T-helper 1 cell treated with Interleukin-12 subunit alpha and Interleukin-12 subunit beta and Interleukin-4 antibody, amounts not matched to agents 30 μg/mL and 1 μg/mL, for 36 hours (primary cell): ENCODE data around the gene ZNF592.

Source experiments
- H3K27ac Mint-ChIP-seq: one replicate; pipeline ENCODE4 v1.8.0; 2021; ENCODE audit warnings: mild to moderate bottlenecking, mixed read lengths
- H3K27me3 Mint-ChIP-seq: one replicate; pipeline ENCODE4 v1.8.0; 2021; ENCODE audit warnings: low read depth, mixed read lengths
- H3K36me3 Mint-ChIP-seq: one replicate; pipeline ENCODE4 v1.8.0; 2021; ENCODE audit warnings: low read depth, mixed read lengths
- H3K4me1 Mint-ChIP-seq: one replicate; pipeline ENCODE4 v1.8.0; 2021; ENCODE audit warnings: low read depth, mixed read lengths
- H3K4me3 Mint-ChIP-seq: one replicate; pipeline ENCODE4 v1.8.0; 2021; ENCODE audit warnings: mild to moderate bottlenecking, moderate library complexity, mixed read lengths
- H3K9me3 Mint-ChIP-seq: one replicate; pipeline ENCODE4 v1.8.0; 2021; ENCODE audit warnings: mixed read lengths

The ZNF592 gene

GRCh38 chr15:84817466-84818081, 69.2 kb downstream of the ZNF592 start:
- no peak overlapping the region for H3K4me3 Mint-ChIP-seq
- no peak overlapping the region for H3K27ac Mint-ChIP-seq
- H3K4me1 Mint-ChIP-seq: peaks cover 6% of the 10 kb centered on the region
- H3K9me3 Mint-ChIP-seq: no peaks in the 10 kb centered on the region
- no peaks in the 10 kb centered on the region for H3K36me3 Mint-ChIP-seq
- H3K27me3 Mint-ChIP-seq: peaks cover 12% of the 10 kb centered on the region

DNA sequence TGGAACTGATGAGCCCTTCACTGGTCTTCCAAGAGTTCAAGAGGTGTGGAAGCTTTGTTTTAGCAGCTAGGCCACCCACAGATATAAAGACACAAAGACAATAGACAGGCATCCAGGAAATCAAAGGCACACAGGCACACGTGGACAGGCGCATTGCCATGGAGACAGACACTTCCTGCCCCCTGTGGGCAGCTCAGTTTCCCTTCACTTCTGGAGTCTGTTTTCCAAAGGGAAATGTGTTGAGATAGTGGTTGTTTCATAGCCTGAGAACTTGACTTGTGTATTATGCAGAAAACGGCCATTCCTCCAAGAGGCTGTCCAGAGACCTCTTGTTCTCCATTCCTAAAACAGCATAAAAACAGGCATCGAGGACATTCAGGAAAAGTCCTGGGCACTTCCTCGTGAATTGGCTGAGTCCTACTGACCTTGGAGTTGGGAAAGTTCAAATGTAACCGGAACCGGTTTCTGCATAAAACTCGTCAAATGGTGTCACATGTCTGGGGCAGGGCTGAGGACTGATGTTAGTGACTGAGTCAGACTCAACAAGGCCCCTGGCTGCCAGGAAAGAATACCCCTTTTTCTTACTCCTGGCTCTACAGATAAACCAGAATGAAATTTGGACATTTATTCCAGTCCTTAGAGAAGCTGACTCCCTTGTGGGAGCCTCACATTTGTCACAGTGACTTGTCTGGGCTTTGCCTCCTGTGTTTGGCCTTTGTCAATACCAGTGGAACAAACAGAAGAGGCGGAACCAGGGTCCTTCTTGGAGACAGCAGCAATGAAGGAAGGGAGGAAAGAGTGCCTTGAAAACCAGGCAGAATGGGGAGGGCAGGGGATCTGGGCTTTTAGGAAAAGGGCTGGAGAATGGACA, 70.1 kb downstream of the ZNF592 start:
- peaks cover 6% of the 10 kb centered on the region for H3K4me1 Mint-ChIP-seq
- H3K36me3 Mint-ChIP-seq: no peaks in the 10 kb centered on the region
- no peaks in the 10 kb centered on the region for H3K9me3 Mint-ChIP-seq
- H3K27ac Mint-ChIP-seq: no peak overlapping the region
- no peak overlapping the region for H3K4me3 Mint-ChIP-seq
- peaks cover 12% of the 10 kb centered on the region for H3K27me3 Mint-ChIP-seq

- Mint-ChIP-seq H3K27me3 (peaks cover 15% of the 10 kb centered on the region), H3K4me1 (peaks cover 7% of the 10 kb centered on the region), H3K4me3 (no peak overlapping the region), H3K9me3 (no peaks in the 10 kb centered on the region), H3K27ac (no peak overlapping the region), H3K36me3 (no peaks in the 10 kb centered on the region)
Observed at GRCh38 chr15:84819291-84819768, 70.9 kb downstream of the ZNF592 start.

DNA sequence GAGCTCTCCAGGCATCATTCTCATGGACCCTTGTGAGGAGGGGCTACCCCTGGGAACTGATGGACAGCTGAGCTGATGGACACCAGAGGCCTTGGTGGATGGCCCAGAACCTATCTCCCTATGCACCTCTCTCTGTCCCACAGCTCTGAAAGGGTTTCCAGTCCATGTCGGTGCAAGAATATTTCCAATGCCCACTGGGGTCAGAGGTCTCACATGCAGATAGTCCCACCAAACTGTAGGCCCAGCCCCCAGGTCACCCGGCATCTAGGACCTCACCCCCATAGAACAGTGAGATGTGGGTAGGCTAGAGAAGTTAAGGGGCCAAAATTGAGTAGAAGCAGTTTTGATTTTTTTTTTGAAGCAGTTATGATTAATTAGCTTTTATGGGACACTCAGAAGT, 71.4 kb downstream of the ZNF592 start:
- Mint-ChIP-seq H3K4me1 (peaks cover 7% of the 10 kb centered on the region), H3K9me3 (no peaks in the 10 kb centered on the region), H3K4me3 (no peak overlapping the region), H3K36me3 (no peaks in the 10 kb centered on the region), H3K27ac (no peak overlapping the region), H3K27me3 (peaks cover 15% of the 10 kb centered on the region)

DNA sequence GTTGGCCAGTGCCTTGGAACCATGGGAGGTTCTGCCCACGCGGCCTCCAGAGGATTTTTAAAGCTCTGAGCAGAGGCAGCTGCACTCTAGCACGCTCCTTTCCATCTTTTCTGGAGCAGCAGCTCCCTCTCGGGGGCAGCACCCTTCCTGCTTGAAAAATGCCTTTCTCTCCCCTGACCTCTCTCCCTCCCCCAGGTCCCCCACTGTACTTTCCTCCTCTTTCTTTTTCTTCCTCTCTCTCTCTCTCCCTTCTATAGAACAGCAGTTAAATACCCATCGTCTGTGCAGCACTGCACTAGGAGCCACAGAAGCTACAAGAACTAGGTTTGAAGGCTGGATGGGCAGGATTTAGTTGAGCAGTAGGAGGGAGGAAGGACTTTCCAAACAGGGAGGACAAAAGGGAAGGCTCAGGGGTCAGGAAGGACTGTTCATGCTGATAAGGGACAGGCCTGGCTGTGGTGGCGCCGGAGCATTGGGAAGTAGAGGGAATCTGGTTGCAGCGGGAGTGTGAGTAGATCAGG, 73.2 kb downstream of the ZNF592 start:
- Mint-ChIP-seq H3K27me3 (peaks cover 8% of the 10 kb centered on the region), H3K36me3 (no peaks in the 10 kb centered on the region), H3K9me3 (no peaks in the 10 kb centered on the region), H3K4me1 (peaks cover 6% of the 10 kb centered on the region), H3K4me3 (no peak overlapping the region), H3K27ac (no peak overlapping the region)

DNA sequence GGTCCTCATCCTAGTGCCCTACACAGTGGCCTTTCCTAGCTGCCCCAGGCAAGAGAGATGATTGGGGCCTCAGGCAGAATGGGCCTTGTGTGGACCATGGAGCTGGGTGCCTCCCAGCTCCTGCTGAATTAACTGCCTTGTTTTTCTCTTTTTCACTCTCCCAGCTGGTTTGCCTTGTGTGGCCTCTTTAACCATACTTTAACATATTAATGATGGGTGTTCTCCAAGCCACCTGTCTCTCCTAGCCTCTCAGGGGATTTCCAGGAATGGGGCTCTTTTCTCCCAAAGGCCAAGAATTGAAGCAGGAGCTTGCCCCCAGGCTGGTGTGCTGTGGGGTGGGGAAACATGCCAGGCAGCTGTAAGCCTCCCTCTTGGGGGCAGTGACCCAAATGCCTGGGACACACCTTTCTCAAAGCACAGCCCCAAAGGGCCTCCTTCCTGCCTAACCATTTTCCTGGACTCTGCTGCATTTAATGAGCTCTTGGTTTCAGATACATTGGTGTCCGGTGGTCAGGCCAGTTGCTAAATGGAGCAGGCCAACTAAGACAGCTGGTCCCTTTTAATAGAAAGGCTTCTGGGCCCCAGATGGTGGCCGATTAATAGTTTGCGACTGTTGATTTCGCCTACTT, 74.4 kb downstream of the ZNF592 start:
- Mint-ChIP-seq H3K4me1 (peaks cover 5% of the 10 kb centered on the region), H3K27me3 (peaks cover 7% of the 10 kb centered on the region), H3K36me3 (no peaks in the 10 kb centered on the region)

DNA sequence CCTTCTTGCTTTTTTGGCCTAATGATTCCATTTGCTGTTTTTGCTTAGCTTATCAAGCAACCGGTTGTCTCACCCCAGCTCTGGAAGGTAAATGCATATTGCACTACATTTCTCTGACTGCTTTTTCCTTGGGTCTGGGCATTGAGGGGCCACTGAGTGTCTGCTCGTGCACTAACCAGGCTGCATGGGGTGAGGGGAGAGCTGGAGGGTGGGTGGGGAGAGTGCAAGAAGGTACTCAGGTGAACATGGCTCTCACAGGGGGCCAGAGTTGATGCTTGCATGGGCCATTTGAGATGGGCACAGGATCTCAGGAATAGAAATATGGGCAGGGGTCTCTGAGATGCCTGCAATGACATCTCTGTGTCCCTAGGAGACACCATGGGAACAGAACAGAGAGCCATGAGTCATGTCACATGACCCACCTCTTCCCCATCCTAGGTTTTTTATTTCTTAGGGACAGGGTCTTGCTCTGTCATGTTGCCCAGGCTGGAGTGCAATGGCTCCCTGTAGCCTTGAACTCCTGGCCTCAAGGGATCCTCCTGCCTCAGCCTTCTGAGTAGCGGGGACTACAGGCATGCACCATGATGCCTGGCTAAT, 75.0 kb downstream of the ZNF592 start:
- H3K27ac Mint-ChIP-seq: no peak overlapping the region
- H3K27me3 Mint-ChIP-seq: peaks cover 7% of the 10 kb centered on the region
- no peak overlapping the region for H3K4me3 Mint-ChIP-seq
- H3K4me1 Mint-ChIP-seq: peaks cover 1% of the 10 kb centered on the region
- H3K9me3 Mint-ChIP-seq: no peaks in the 10 kb centered on the region
- no peaks in the 10 kb centered on the region for H3K36me3 Mint-ChIP-seq

More for the DNA sequence above, 74.4 kb downstream of the ZNF592 start:
- Mint-ChIP-seq H3K9me3 (no peaks in the 10 kb centered on the region), H3K27ac (no peak overlapping the region), H3K4me3 (no peak overlapping the region)

DNA sequence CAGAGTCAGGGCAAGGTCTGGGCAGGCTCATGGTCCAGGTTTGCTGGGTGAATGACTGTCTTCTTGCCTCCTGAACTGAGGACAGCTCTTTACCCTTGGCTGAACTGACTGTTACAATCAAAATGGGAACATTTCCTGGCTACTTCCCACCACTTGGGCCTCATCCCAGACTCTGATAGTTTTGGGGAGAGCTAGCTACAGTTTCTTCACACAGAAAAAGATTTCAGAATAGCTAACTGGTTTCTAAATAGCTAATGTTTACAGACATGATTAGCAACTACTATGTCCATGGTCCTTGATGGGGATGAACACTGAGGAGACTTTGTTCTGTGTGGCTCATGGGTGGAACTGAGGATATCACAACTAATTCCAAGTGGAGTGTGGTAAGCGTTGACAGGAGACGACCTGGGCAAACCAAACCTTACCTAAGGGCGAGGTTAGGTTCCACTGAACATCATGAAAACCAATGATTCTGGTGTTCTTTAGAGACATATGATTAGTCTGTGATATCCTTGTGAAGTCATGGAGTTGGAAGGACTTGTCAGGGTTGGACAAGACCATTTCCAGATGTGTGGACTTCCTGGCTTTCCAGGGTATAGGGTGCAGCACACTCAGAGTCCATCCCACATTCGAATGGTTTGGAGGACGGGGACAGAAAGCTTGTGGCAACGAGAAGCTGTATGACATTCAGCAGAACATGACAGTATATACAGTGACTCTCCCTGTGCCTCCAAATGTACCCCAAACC, 76.0 kb downstream of the ZNF592 start:
- peaks cover 1% of the 10 kb centered on the region for H3K4me1 Mint-ChIP-seq
- H3K9me3 Mint-ChIP-seq: no peaks in the 10 kb centered on the region
- H3K27me3 Mint-ChIP-seq: peaks cover 11% of the 10 kb centered on the region
- no peaks in the 10 kb centered on the region for H3K36me3 Mint-ChIP-seq
- no peak overlapping the region for H3K27ac Mint-ChIP-seq
- H3K4me3 Mint-ChIP-seq: no peak overlapping the region

- Mint-ChIP-seq H3K27me3 (peaks cover 24% of the 10 kb centered on the region), H3K27ac (no peak overlapping the region), H3K4me3 (no peak overlapping the region), H3K4me1 (peaks cover 1% of the 10 kb centered on the region), H3K9me3 (no peaks in the 10 kb centered on the region), H3K36me3 (no peaks in the 10 kb centered on the region)
Observed at GRCh38 chr15:84826369-84826823, 78.0 kb downstream of the ZNF592 start.

GRCh38 chr15:84827246-84827645, 78.9 kb downstream of the ZNF592 start:
- Mint-ChIP-seq H3K36me3 (no peaks in the 10 kb centered on the region), H3K9me3 (no peaks in the 10 kb centered on the region), H3K27ac (no peak overlapping the region), H3K4me3 (no peak overlapping the region), H3K4me1 (peaks cover 1% of the 10 kb centered on the region), H3K27me3 (peaks cover 29% of the 10 kb centered on the region)

DNA sequence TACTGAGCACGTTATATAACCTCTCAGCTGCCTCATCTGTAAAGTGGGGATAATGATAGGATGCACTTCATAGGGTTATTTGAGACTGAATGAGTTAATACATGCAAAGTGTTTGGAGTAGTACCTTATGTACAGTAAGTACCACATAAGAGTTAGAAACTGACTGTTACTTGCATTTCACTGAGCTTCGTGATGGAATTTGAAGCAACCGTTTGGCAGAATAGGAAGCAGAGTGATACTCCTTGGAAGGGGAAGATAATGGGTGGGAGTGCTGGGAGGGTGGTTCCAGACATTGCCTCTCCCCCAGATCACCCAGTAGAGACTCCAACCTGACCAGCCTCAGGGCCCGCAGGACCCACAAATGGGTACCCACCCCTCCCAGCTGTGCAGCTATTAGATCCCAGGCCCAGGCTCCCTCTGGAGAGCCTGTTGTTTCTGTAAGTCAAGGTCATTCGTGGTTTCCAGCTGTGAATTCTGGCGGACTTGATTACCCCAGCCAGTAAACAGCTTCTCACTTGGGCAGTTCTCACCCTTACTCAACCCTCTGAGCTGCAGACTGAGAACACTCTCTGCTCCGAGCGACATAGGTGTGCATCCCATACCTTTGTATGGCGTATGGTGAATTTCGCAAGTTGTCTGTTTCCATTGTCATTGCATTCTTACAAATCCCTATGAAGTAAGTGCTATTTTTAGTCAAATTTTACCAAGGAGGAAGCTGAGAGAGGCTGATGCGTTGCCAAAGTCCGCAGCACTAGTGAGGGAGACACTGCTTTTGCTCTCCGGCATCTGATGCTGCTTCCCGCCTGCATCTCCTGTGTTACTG, 79.9 kb downstream of the ZNF592 start:
- Mint-ChIP-seq H3K27me3 (peaks cover 36% of the 10 kb centered on the region), H3K27ac (no peak overlapping the region), H3K4me1 (peaks cover 1% of the 10 kb centered on the region), H3K4me3 (no peak overlapping the region), H3K36me3 (no peaks in the 10 kb centered on the region), H3K9me3 (no peaks in the 10 kb centered on the region)

GRCh38 chr15:84829428-84829827, 81.0 kb downstream of the ZNF592 start:
- no peaks in the 10 kb centered on the region for H3K36me3 Mint-ChIP-seq
- no peaks in the 10 kb centered on the region for H3K9me3 Mint-ChIP-seq
- H3K4me3 Mint-ChIP-seq: no peak overlapping the region
- H3K27ac Mint-ChIP-seq: no peak overlapping the region
- H3K27me3 Mint-ChIP-seq: peaks cover 33% of the 10 kb centered on the region
- H3K4me1 Mint-ChIP-seq: no peaks in the 10 kb centered on the region

DNA sequence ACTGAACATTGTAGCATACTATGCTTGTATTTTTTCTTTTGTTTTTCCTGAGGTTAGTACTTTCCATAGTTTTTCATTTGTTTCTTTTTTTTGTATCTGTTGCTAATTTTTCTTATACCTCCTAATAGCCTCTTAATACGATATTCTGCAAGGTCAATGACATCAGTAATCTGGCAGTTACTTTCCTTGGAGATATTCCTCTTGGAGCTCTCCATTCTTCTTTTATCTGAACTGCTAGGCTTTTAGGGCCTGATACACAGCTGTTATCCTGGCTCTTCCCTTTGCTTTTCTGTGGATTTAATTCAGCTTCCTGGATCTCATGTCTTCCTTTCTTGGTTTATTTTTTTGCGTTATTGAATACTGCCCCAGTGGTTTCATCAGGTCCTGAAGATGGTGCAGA, 81.6 kb downstream of the ZNF592 start:
- peaks cover 33% of the 10 kb centered on the region for H3K27me3 Mint-ChIP-seq
- H3K36me3 Mint-ChIP-seq: no peaks in the 10 kb centered on the region
- no peak overlapping the region for H3K4me3 Mint-ChIP-seq
- no peak overlapping the region for H3K27ac Mint-ChIP-seq
- H3K9me3 Mint-ChIP-seq: no peaks in the 10 kb centered on the region
- no peaks in the 10 kb centered on the region for H3K4me1 Mint-ChIP-seq
